Anterior cingulate cortex (tissue), 58 donors: ENCODE measurements around the gene EXOSC10.
"Not testable (repeated sequence)": the region's sequence is repeated elsewhere in the genome, so short reads cannot be mapped to it uniquely, and the experiment has no call there.

Experiments used
- DNase-seq, 58 donors: peaks; one replicate each; lab custom pipeline; 2025; lab: John Stamatoyannopoulos, UW

The EXOSC10 gene

DNA sequence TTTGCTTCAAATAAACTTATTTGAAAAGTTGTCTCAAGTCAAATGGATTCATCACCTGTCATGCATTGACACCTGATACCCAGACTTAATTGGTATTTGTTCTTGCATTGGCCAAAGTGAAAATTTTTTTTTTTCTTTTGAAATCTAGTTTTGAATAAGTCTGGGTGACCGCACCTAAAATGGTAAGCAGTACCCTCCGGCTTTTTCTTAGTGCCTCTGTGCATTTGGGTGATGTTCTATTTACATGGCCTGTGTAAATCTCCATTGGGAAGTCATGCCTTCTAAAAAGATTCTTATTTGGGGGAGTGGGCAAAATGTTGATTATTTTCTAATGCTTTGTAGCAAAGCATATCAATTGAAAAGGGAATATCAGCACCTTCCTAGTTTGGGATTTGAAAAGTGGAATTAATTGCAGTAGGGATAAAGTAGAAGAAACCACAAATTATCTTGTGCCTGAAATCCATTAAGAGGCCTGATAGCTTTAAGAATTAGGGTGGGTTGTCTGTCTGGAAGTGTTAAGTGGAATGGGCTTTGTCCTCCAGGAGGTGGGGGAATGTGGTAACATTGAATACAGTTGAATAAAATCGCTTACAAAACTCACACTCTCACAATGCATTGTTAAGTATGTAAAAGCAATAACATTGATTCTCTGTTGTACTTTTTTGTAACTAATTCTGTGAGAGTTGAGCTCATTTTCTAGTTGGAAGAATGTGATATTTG lies 75.4 kb downstream of the EXOSC10 start:
- DNase-seq, result no peak

- DNase-seq, result no peak
These were observed 76.5 kb downstream of the EXOSC10 start for GRCh38 chr1:11023201-11023600.

DNA sequence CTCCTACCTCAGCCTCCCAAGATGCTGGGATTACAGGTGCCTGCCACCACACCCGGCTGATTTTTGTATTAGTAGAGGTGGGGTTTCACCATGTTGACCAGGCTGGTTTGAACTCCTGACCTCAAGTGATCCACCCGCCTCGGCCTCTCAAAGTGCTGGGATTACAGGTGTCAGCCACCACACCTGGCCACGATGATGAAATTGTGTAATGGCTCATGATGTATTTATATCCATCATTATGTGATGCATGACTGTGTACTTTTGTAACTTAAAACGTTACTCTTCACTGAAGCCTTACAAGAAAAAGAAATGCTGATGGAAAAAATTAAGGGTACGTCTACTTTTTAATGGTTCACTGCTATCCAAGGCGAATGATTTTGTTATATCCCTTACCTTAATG lies 79.7 kb downstream of the EXOSC10 start:
- no peak for DNase-seq

GRCh38 chr1:11019358-11019757 lies 80.3 kb downstream of the EXOSC10 start:
- not testable (repeated sequence) for DNase-seq
